HepG2 (cell line): ENCODE measurements around the gene PA2G4. TPM values are rescaled to one million over a fixed set of nuclear protein-coding genes. Genes with fewer than 3 reads are reported as not detected.
A peak's percentile ranks its signal among the peaks of the same experiment; 100 is the strongest.

ENCODE experiments used
- AHDC1 ChIP-seq: sonication (generic); formaldehyde crosslinking; IDR thresholded peaks from 2 replicates; pipeline ENCODE4 v1.5.1; 2020; ENCODE audit warnings: mild to moderate bottlenecking, missing genetic modification reagents, borderline replicate concordance
- BCLAF1 ChIP-seq: fragments of 450-650 bp; IDR thresholded peaks from 2 replicates; pipeline ENCODE4 v1.6.1; 2017; ENCODE audit warnings: mild to moderate bottlenecking
- CBX5 ChIP-seq: sonication (generic); formaldehyde crosslinking; IDR thresholded peaks from 2 replicates; pipeline ENCODE4 v1.4.0; 2020; ENCODE audit warnings: missing genetic modification reagents, borderline replicate concordance
- CENPT ChIP-seq: sonication (generic); formaldehyde crosslinking; IDR thresholded peaks from 2 replicates; pipeline ENCODE4 v1.8.0; 2022; ENCODE audit warnings: low read depth, mild to moderate bottlenecking, moderate library complexity, missing genetic modification reagents
- CENPX ChIP-seq: sonication (generic); formaldehyde crosslinking; IDR thresholded peaks from 2 replicates; pipeline ENCODE4 v1.9.0; 2021; ENCODE audit warnings: mild to moderate bottlenecking, missing genetic modification reagents, moderate library complexity
- DNMT3B ChIP-seq: conservative IDR thresholded peaks from 2 replicates; pipeline ENCODE4 v1.6.1; 2016; ENCODE audit warnings: missing biosample characterization, control low read depth
- E2F5 ChIP-seq: sonication (generic); formaldehyde crosslinking; conservative IDR thresholded peaks from 2 replicates; pipeline ENCODE4 v1.4.0; 2020; ENCODE audit warnings: missing genetic modification reagents
- HOXD1 ChIP-seq: sonication (generic); formaldehyde crosslinking; IDR thresholded peaks from 2 replicates; pipeline ENCODE4 v1.5.0; 2020; ENCODE audit warnings: missing genetic modification reagents
- NCOA2 ChIP-seq: sonication (generic); formaldehyde crosslinking; IDR thresholded peaks from 2 replicates; pipeline ENCODE4 v1.8.0; 2022; ENCODE audit warnings: inconsistent platforms
- NCOR1 ChIP-seq: fragments of 200-600 bp; sonication (generic); IDR thresholded peaks from 2 replicates; pipeline ENCODE4 v1.7.0; 2017; ENCODE audit warnings: antibody characterized with exemption, low read length, borderline replicate concordance
- RAD51 ChIP-seq: fragments of 450-650 bp; IDR thresholded peaks from 2 replicates; pipeline ENCODE4 v1.6.1; 2016; ENCODE audit warnings: borderline replicate concordance
- SAP130 ChIP-seq: IDR thresholded peaks from 2 replicates; pipeline ENCODE4 v1.6.1; 2016; ENCODE audit warnings: low read depth
- TSC22D2 ChIP-seq: sonication (generic); formaldehyde crosslinking; IDR thresholded peaks from 2 replicates; pipeline ENCODE4 v1.5.1; 2020; ENCODE audit warnings: missing genetic modification reagents, mild to moderate bottlenecking, borderline replicate concordance
- ZBTB26 ChIP-seq: IDR thresholded peaks from 2 replicates; pipeline ENCODE4 v1.6.1; 2016; ENCODE audit warnings: missing compliant biosample characterization, missing genetic modification reagents, borderline replicate concordance
- ZFP90 ChIP-seq: sonication (generic); formaldehyde crosslinking; IDR thresholded peaks from 2 replicates; pipeline ENCODE4 v1.8.0; 2022; ENCODE audit warnings: missing genetic modification reagents, mild to moderate bottlenecking, inconsistent platforms, borderline replicate concordance
- ZNF274 ChIP-seq: sonication (generic); formaldehyde crosslinking; IDR thresholded peaks from 2 replicates; pipeline ENCODE4 v1.5.1; 2020; ENCODE audit warnings: mild to moderate bottlenecking, missing genetic modification reagents
- ZNF781 ChIP-seq: sonication (generic); formaldehyde crosslinking; IDR thresholded peaks from 2 replicates; pipeline ENCODE4 v1.5.1; 2020; ENCODE audit warnings: borderline replicate concordance, mild to moderate bottlenecking, missing genetic modification reagents; ENCODE audit errors: not compliant biosample characterization
- polyA plus RNA-seq, 8 experiments: library from polyadenylated mRNA; depleted of rRNA in 3 of 8; stranded (reverse) in 7 of 8; unstranded in 1 of 8; fragments of >200 nt; fragmentation: Illumina TruSeq in 4 of 8; extraction: Trizol in 4 of 8; gene quantifications; 2 replicates each; pipeline versions ENCODE4 v1.2.1 to v1.2.3, GENCODE V29; 2011 to 2016; ENCODE audit warnings: low read depth in 4 of 8, missing spikeins in 1 of 8, mixed read lengths in 1 of 8; ENCODE audit not compliant: insufficient read depth in 1 of 8
- total RNA-seq, 5 experiments: library from RNA; depleted of rRNA; stranded (reverse); fragments of >200 nt; fragmentation: Illumina TruSeq; extraction: Trizol; gene quantifications; 2 replicates each; pipeline ENCODE4 v1.2.3, GENCODE V29; 2016; ENCODE audit warnings: low read depth in 1 of 5
- TF ChIP-seq, protein P1 (sequence below): sonication (generic); formaldehyde crosslinking; IDR thresholded peaks from 2 replicates; pipeline ENCODE4 v1.5.0; 2020; ENCODE audit warnings: missing genetic modification reagents

PA2G4 gene
- total and polyA plus RNA-seq, 2 of the 13 experiments (the other 11 are each of a cell fraction or from before 2014, with no cell fraction given): 147 to 240 TPM

GRCh38 chr12:56152132-56152755 is 47.9 kb downstream of the PA2G4 start, which contains the start of gene MYL6B (continued):
- TF ChIP-seq CBX5 (CRISPR knock-in tag) (no peak), NCOR1 (no peak; the same call in 1 of the 2 replicates), BCLAF1 (no peak), CENPT (CRISPR knock-in tag) (no peak), E2F5 (CRISPR knock-in tag) (peak; percentile 48; the same call in 1 of the 2 replicates), ZNF274 (CRISPR knock-in tag) (no peak), ZFP90 (CRISPR knock-in tag) (peak; percentile 67; the same call in 1 of the 2 replicates), AHDC1 (no peak), RAD51 (no peak), HOXD1 (CRISPR knock-in tag) (0 out of 2 replicates have a peak, but pooled peaks have one; percentile 23), ZNF781 (CRISPR knock-in tag) (no peak), TSC22D2 (0 out of 2 replicates have a peak, but pooled peaks have one; percentile 27), ZBTB26 (peak; percentile 80; the same call in 1 of the 2 replicates), NCOA2 (CRISPR knock-in tag) (no peak), CENPX (no peak), DNMT3B (CRISPR knock-in tag) (no peak), SAP130 (peak; percentile 86)
- TF ChIP-seq, protein P1, sequence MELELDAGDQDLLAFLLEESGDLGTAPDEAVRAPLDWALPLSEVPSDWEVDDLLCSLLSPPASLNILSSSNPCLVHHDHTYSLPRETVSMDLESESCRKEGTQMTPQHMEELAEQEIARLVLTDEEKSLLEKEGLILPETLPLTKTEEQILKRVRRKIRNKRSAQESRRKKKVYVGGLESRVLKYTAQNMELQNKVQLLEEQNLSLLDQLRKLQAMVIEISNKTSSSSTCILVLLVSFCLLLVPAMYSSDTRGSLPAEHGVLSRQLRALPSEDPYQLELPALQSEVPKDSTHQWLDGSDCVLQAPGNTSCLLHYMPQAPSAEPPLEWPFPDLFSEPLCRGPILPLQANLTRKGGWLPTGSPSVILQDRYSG: no peak
